ENCODE data around the gene MYO10. TPM values are rescaled to one million over a fixed set of nuclear protein-coding genes. Genes with fewer than 3 reads are reported as not detected.

Gene MYO10
- total RNA-seq, 3 donors from 2014 or later: 8.6 to 22.6 (median 21.2) TPM

DNA sequence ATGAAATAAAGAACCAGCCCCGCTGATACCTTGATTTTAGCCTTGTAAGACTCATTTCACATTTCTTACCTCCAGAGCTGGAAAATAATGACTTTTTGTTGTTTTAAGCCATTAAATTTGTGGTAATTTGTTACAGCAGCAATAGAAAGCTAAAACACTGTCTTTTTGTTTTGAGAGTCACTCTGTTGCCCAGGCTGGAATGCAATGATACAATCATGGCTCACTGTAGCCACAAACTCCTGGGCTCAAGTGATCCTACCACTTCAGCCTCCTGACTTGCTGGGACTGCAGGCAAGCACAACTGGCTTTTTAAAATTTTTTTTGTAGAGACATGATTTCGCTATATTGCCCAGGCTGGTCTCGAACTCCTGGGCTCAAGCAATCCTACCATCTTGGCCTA, 34.7 kb upstream of the MYO10 start:
- H3K27me3 ChIP-seq: no peaks in the 10 kb centered on the region
- no peak overlapping the region for H3K27ac ChIP-seq
- DNase-seq (ENCODE audit: low spot score in 2 of 2): no peak
- H3K9me3 ChIP-seq: no peaks in the 10 kb centered on the region
- H3K4me1 ChIP-seq: no peaks in the 10 kb centered on the region
- no peak overlapping the region for H3K4me3 ChIP-seq
- TF ChIP-seq, protein P1, sequence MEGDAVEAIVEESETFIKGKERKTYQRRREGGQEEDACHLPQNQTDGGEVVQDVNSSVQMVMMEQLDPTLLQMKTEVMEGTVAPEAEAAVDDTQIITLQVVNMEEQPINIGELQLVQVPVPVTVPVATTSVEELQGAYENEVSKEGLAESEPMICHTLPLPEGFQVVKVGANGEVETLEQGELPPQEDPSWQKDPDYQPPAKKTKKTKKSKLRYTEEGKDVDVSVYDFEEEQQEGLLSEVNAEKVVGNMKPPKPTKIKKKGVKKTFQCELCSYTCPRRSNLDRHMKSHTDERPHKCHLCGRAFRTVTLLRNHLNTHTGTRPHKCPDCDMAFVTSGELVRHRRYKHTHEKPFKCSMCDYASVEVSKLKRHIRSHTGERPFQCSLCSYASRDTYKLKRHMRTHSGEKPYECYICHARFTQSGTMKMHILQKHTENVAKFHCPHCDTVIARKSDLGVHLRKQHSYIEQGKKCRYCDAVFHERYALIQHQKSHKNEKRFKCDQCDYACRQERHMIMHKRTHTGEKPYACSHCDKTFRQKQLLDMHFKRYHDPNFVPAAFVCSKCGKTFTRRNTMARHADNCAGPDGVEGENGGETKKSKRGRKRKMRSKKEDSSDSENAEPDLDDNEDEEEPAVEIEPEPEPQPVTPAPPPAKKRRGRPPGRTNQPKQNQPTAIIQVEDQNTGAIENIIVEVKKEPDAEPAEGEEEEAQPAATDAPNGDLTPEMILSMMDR (IDR thresholded peaks at IDR 0.05): no peak
- TF ChIP-seq POLR2AphosphoS5 (IDR thresholded peaks at IDR 0.05) (no peak), POLR2A (IDR thresholded peaks at IDR 0.05) (no peak)
- H3K36me3 ChIP-seq: no peaks in the 10 kb centered on the region
- intact Hi-C loops (cut with DNase I; ENCODE audit: low total_unique reads): no loop called here

DNA sequence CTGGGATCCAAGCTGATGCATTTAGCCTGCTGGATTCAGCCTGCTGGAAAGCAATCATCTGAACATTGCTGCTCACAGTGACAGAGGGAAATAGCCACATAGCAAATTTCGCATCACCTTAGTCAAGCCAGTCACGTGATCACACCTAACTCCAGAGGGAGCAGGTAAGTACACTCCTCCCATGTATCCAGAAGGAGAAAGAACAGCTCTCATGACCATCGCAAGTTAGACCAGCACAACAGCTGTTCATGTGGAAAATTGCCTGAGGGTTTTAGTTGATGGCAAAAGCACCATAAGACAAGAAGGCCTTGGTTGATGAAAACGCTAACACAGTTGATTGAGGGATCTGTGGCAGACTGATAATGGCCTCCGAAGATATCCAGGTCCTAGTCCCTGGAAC, 34.2 kb upstream of the MYO10 start:
- H3K9me3 ChIP-seq: no peaks in the 10 kb centered on the region
- TF ChIP-seq, protein P1 (IDR thresholded peaks at IDR 0.05): no peak
- no peak for TF ChIP-seq POLR2AphosphoS5 (IDR thresholded peaks at IDR 0.05)
- TF ChIP-seq POLR2A (IDR thresholded peaks at IDR 0.05): no peak
- no peak overlapping the region for H3K4me3 ChIP-seq
- H3K36me3 ChIP-seq: no peaks in the 10 kb centered on the region
- no peaks in the 10 kb centered on the region for H3K27me3 ChIP-seq
- H3K27ac ChIP-seq: no peak overlapping the region
- intact Hi-C loops (cut with DNase I; ENCODE audit: low total_unique reads): no loop called here
- no peak for DNase-seq (ENCODE audit: low spot score in 2 of 2)
- no peaks in the 10 kb centered on the region for H3K4me1 ChIP-seq

DNA sequence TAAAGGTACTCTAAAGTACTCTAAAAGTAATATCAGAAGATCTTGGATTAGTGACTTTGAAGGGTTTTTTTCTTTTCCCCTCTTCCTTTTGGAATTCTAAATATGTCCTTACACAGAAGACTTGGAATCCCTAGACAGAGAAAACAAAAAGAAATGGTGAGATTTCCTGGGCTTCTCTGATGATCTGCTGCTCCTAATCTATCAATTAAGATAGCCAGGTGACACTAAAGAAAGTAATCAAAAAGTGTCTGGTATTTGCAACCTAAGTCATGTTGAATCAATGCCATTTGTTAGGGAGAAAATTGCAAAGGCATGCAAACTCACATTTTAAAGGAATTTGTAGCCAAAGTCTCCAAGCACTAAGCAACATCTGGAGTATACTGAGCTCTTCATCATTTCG, 29.5 kb upstream of the MYO10 start:
- no peaks in the 10 kb centered on the region for H3K36me3 ChIP-seq
- no peak overlapping the region for H3K27ac ChIP-seq
- no peaks in the 10 kb centered on the region for H3K4me1 ChIP-seq
- H3K4me3 ChIP-seq: no peak overlapping the region
- no peak for DNase-seq (ENCODE audit: low spot score in 2 of 2)
- no peaks in the 10 kb centered on the region for H3K9me3 ChIP-seq
- TF ChIP-seq POLR2AphosphoS5 (IDR thresholded peaks at IDR 0.05) (no peak), POLR2A (IDR thresholded peaks at IDR 0.05) (no peak)
- TF ChIP-seq, protein P1 (IDR thresholded peaks at IDR 0.05): no peak
- intact Hi-C loops (cut with DNase I; ENCODE audit: low total_unique reads): no loop called here
- no peaks in the 10 kb centered on the region for H3K27me3 ChIP-seq

DNA sequence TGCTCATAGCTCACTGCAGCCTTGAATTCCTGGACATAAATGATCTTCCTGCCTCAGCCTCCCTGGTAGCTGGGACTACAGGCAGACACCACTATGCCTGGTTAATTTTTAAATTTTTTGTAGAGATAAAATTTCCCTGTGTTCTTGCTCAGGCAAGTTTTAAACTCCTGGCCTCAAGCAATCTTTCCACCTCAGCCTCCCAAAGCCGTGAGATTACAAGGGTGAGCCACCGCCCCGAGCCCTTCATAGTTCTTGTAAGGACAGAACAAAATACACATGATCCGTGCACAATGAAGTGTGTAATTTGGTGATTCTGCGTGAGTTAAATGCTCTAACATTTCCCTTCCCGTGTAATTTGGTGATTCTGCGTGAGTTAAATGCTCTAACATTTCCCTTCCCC, 27.7 kb upstream of the MYO10 start:
- Histone ChIP-seq H3K36me3 (no peaks in the 10 kb centered on the region), H3K27me3 (no peaks in the 10 kb centered on the region), H3K27ac (no peak overlapping the region), H3K9me3 (no peaks in the 10 kb centered on the region), H3K4me1 (no peaks in the 10 kb centered on the region), H3K4me3 (no peak overlapping the region)
- TF ChIP-seq POLR2A (IDR thresholded peaks at IDR 0.05) (no peak), POLR2AphosphoS5 (IDR thresholded peaks at IDR 0.05) (no peak)
- TF ChIP-seq, protein P1 (IDR thresholded peaks at IDR 0.05): no peak
- intact Hi-C loops (cut with DNase I; ENCODE audit: low total_unique reads): no loop called here
- DNase-seq (ENCODE audit: low spot score in 2 of 2): no peak

DNA sequence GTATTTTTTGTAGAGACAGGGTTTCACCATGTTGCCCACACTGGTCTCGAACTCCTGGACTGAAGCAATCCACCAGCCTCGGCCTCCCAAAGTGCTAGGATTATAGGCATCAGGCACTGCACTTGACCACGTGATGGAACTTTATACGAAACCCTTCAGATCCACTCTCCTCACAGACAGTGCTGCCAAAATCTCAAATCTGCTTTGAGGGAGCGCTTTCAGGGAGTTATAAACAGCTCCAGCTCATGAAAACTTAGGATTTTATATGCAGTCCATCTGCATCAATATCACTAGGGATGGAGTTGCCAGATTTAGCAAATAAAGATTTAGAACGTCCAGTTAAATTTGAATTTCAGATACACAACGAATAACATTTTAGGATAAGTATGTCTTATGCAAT, 25.0 kb upstream of the MYO10 start:
- Histone ChIP-seq H3K27ac (no peak overlapping the region), H3K27me3 (no peaks in the 10 kb centered on the region), H3K9me3 (no peaks in the 10 kb centered on the region), H3K4me3 (no peak overlapping the region), H3K4me1 (no peaks in the 10 kb centered on the region), H3K36me3 (no peaks in the 10 kb centered on the region)
- no peak for TF ChIP-seq POLR2A (IDR thresholded peaks at IDR 0.05)
- no peak for TF ChIP-seq POLR2AphosphoS5 (IDR thresholded peaks at IDR 0.05)
- TF ChIP-seq, protein P1 (IDR thresholded peaks at IDR 0.05): no peak
- DNase-seq (ENCODE audit: low spot score in 2 of 2): no peak
- intact Hi-C loops (cut with DNase I; ENCODE audit: low total_unique reads): no loop called here

Measured in breast epithelium (tissue), 4 donors.